Suprapubic skin (tissue), 4 donors: Measurements from ENCODE around the gene LITAF.

Experiments used
- CTCF ChIP-seq, 2 donors: fragments of 200-600 bp in 1 of 2; fragments of 450-650 bp in 1 of 2; sonication (generic) in 1 of 2; IDR thresholded peaks; one replicate each; pipeline ENCODE4 v1.5.1; 2016 to 2019; ENCODE audit warnings: antibody characterized with exemption in 2 of 2, mild to moderate bottlenecking in 1 of 2, moderate library complexity in 1 of 2
- EP300 ChIP-seq: sonication (generic); formaldehyde crosslinking; IDR thresholded peaks from one replicate; pipeline ENCODE4 v1.6.1; 2017; ENCODE audit warnings: antibody characterized with exemption
- POLR2A ChIP-seq, 2 donors: fragments of 450-650 bp; IDR thresholded peaks; one replicate each; pipeline ENCODE4 v1.6.1; 2017; ENCODE audit warnings: antibody characterized with exemption in 2 of 2, mild to moderate bottlenecking in 2 of 2, moderate library complexity in 2 of 2
- POLR2AphosphoS5 ChIP-seq, 3 donors: sonication (generic); formaldehyde crosslinking; IDR thresholded peaks; one replicate each; pipeline ENCODE4 v1.6.1; 2017; ENCODE audit warnings: antibody characterized with exemption in 3 of 3

GRCh38 chr16:11561454-11561805 is 25.3 kb downstream of the LITAF start:
- TF ChIP-seq CTCF (IDR thresholded peaks at IDR 0.05) (no peak), POLR2A (IDR thresholded peaks at IDR 0.05) (no peak), EP300 (no peak), POLR2AphosphoS5 (IDR thresholded peaks at IDR 0.05) (no peak)
